SJSA1 (cell line): ENCODE data around the gene HTR2B. TPM values are rescaled to one million over a fixed set of nuclear protein-coding genes. Genes with fewer than 3 reads are reported as not detected.
A peak's percentile ranks its signal among the peaks of the same experiment; 100 is the strongest.

Source experiments
- DNase-seq, 2 experiments: peaks; one replicate each; pipeline ENCODE4 v3.0.0-alpha.2; 2015 to 2020; ENCODE audit warnings: low spot score in 2 of 2, low read depth in 1 of 2
- H3K27ac ChIP-seq: fragments of 250-450 bp; sonication (Bioruptor Pico); 2 replicates; pipeline ENCODE4 v1.5.1; 2020; ENCODE audit warnings: mild to moderate bottlenecking, moderate library complexity
- H3K27me3 ChIP-seq: fragments of 250-450 bp; sonication (Bioruptor Pico); replicated peaks from 2 replicates; pipeline ENCODE4 v1.5.1; 2020; ENCODE audit warnings: mild to moderate bottlenecking, moderate library complexity
- H3K36me3 ChIP-seq: fragments of 250-450 bp; sonication (Bioruptor Pico); 2 replicates; pipeline ENCODE4 v1.5.1; 2020; ENCODE audit warnings: mild to moderate bottlenecking
- H3K4me1 ChIP-seq: fragments of 250-450 bp; sonication (Bioruptor Pico); replicated peaks from 2 replicates; pipeline ENCODE4 v1.6.1; 2021; ENCODE audit warnings: mild to moderate bottlenecking
- H3K4me3 ChIP-seq: fragments of 250-450 bp; sonication (Bioruptor Pico); 2 replicates; pipeline ENCODE4 v1.5.1; 2020; ENCODE audit warnings: mild to moderate bottlenecking
- H3K9me3 ChIP-seq: fragments of 250-450 bp; sonication (Bioruptor Pico); replicated peaks from 2 replicates; pipeline ENCODE4 v1.5.1; 2020; ENCODE audit warnings: mild to moderate bottlenecking
- total RNA-seq: library from RNA; depleted of rRNA; stranded (reverse); fragments of >200 nt; shearing (Covaris generic); gene quantifications from 2 replicates; pipeline ENCODE4 v1.2.3, GENCODE V29; 2014; rRNA removed

HTR2B gene
- total RNA-seq: 0.21 TPM in 1 of 2 replicates, not detected in the other

DNA sequence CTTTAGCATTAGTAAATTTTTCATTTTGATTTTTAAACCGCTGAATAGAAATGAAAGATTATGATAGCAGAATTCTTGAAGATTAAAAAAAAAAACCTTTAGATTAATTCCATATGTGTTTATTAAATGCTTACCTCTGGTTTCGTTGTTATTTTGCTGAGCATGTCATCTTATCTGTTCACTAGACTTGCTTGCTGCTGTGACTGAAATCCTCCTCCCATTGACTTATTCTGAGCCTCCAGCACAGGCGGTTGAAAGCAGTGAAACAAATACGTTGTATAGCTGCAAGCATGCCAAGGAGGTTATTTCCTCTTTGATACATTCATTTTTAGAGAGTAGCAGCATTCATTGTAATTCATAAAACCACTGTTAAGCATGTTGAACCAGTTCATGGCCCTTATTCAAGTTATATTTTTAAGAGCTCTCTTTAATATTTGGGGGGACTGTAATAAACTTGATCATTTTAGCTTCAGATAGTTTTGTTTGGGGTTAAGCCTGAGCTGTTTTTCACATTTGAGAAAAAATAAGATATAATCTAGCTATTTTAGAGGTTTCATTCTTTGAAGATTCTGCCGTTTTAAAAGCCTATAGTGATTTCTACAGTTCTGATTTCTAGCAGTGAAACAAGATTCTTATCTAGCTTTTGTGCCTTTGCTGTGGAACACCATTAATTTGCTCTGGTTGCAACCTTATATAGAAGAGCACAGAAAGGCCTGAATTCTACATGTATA lies at the start of gene HTR2B:
Gene HTR2B, minus strand, starts transcription at position 205 of the 731 bp plus-strand sequence. CDS start 1,278 bp downstream, outside the sequence.
- Histone ChIP-seq H3K36me3 (peaks cover 10% of the 10 kb centered on the region; the same call in 1 of the 2 replicates), H3K27ac (peak within 1 kb of the TSS; percentile 27; the same call in 1 of the 2 replicates), H3K4me1 (peaks cover 35% of the 10 kb centered on the region), H3K27me3 (no peaks in the 10 kb centered on the region), H3K9me3 (no peaks in the 10 kb centered on the region), H3K4me3 (no peak within 1 kb of the TSS)
- DNase-seq: peak in 1 of 2 experiments; percentile 45

DNA sequence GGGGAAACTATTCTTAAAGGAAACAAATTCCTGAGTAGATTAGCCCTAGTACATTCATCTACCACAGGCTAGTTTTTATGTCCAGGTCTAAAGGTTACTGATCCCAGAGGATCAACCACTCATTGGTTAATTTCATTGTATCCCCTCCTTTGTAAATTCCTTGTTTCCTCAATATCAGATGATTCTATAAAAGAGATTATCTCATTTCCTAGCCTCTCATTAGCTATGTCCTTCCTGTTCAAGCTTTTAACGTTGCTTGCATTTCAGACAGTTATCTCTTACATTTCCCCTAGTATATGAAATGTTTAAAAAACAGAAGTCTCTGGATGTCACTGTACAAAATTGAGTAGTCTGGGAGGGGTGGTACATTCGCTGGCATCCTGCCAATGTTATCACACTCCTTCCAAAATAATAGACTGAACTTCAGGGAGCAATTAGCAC lies 49.4 kb upstream of the HTR2B start:
- Histone ChIP-seq H3K4me3 (no peak overlapping the region), H3K9me3 (no peaks in the 10 kb centered on the region), H3K36me3 (peaks cover 60% of the 10 kb centered on the region), H3K27me3 (no peaks in the 10 kb centered on the region), H3K4me1 (peaks cover under 1% of the 10 kb centered on the region; the same call in 1 of the 2 replicates), H3K27ac (no peak overlapping the region)
- DNase-seq: no peak

DNA sequence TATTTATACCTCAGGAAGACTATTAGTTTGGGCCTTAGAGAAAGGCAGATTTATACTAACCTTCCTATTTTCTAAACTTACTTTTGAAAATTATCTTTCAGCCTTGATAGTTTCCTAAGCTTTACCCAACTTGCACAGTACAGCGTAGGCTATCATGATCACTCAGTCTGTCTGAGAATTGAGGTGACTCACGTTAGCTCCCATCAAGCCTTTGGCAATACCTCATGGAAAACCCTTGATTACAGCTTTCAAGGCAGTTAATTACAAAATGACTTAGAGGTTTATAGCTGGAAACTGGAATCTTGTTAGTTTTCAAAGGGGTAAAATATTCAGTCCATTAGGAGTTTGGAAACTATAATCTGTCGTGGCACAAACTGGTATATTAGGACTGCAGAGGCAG lies 47.2 kb upstream of the HTR2B start:
- no peaks in the 10 kb centered on the region for H3K4me1 ChIP-seq
- no peaks in the 10 kb centered on the region for H3K9me3 ChIP-seq
- H3K27ac ChIP-seq: no peak overlapping the region
- peaks cover 82% of the 10 kb centered on the region for H3K36me3 ChIP-seq
- no peaks in the 10 kb centered on the region for H3K27me3 ChIP-seq
- no peak for DNase-seq
- no peak overlapping the region for H3K4me3 ChIP-seq

DNA sequence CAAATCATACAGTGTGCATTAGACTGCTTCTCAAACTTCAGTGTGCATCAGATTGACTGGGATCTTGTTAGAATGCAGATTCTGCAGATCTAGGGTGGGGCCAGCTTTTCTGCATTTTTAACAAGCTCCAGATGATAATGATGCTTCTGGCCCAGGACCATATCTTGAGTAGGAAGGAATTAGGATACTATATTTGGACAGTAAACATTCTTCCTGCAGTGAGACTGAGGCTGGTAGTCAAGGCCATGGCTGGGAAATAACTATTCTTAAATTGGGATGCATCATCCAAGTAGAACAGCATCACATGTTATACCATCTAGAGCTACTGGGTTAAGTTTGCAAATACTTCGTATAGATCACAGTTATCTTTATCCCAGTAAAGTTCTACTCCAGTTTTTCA lies 45.2 kb upstream of the HTR2B start:
- Histone ChIP-seq H3K4me1 (no peaks in the 10 kb centered on the region), H3K36me3 (peaks cover 91% of the 10 kb centered on the region)
- DNase-seq: no peak

DNA sequence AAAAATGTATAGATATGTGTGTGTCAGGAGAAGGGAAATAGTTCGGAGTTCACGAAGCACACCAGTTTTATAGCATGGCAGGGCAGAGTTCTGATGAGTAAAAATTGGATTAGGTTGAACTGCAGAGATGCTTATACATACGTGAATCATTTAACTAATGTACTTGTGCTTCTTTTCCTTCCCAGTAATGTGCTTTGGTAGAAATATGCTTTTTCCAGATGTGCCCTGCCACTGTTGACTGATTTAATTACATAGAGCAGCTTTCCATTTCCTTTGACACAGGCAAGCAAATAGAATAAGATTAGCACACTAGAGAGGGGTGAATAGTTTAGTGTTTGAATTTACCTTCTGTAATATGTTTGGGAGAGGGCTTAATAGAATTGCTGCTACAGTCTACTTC lies 44.6 kb upstream of the HTR2B start:
- Histone ChIP-seq H3K36me3 (peaks cover 89% of the 10 kb centered on the region), H3K4me1 (no peaks in the 10 kb centered on the region), H3K27ac (no peak overlapping the region), H3K27me3 (no peaks in the 10 kb centered on the region), H3K4me3 (no peak overlapping the region), H3K9me3 (no peaks in the 10 kb centered on the region)
- DNase-seq: no peak

More for the DNA sequence above, 45.2 kb upstream of the HTR2B start:
- Histone ChIP-seq H3K27me3 (no peaks in the 10 kb centered on the region), H3K9me3 (no peaks in the 10 kb centered on the region), H3K27ac (no peak overlapping the region), H3K4me3 (no peak overlapping the region)

DNA sequence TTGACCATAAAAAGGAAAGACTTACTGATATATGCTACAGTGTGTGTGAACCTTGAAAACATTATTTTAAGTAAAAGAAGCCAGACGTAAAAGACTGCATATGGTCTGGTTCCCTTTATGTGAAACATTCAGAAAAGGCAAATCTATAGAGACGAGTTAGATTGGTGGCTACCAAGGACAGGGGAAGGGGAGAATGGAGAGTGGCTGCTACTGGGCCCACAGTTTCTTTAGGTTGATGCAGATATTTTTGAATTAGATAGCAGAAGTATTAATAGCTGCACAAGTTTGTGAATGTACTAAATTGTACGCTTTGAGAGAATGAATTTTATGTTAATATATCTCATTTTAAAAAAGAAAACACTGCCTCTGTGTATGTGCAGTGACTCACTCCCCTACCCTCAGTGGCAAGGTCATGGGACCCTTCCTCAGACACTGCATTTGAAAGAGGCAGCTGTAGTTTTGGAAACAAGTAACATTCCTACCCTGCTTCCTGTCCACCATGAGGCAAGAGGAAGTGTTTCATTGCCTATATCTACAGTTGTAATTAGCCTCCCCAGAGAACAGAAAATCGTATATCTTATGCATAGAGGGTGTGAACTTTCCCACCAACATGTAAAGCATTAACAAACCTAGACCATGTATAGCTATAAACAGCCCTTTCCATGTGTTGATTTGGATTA lies 43.8 kb upstream of the HTR2B start:
- no peak for DNase-seq
- Histone ChIP-seq H3K4me3 (no peak overlapping the region), H3K27ac (no peak overlapping the region), H3K36me3 (peaks cover 89% of the 10 kb centered on the region), H3K4me1 (no peaks in the 10 kb centered on the region), H3K27me3 (no peaks in the 10 kb centered on the region), H3K9me3 (no peaks in the 10 kb centered on the region)

DNA sequence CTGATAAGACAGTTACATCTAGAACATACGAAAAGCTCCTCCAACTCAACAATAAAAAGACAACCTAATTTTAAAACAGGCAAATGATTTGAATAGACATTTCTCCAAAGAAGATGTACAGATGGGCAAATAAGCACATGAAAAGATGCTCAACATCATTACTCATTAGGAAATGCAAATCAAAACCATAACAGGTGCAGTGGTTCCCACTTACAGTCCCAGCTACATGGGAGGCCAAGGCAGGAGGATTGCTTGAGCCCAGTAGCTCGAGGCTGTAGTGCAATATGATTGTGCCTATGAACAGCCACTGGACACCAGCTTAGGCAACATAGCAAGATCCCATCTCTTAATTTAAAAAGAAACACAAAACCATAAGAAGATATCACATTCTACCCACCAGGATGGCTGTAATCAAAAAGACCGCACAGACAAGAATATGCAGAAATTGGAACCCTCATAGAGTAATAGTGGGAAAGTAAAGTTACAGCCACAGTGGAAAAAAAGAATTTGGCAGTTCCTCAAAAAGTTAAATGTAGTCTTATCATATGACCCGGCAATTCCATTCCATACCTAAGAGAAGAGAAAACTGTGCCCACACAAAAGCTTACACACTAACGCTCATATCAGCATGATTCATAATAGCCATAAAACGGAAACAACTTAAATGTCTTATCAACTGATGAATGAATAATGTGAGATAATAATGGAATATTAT lies 43.1 kb upstream of the HTR2B start:
- Histone ChIP-seq H3K36me3 (peaks cover 91% of the 10 kb centered on the region), H3K27me3 (no peaks in the 10 kb centered on the region), H3K4me3 (no peak overlapping the region), H3K9me3 (no peaks in the 10 kb centered on the region), H3K4me1 (peaks cover 3% of the 10 kb centered on the region; the same call in 1 of the 2 replicates), H3K27ac (no peak overlapping the region)
- no peak for DNase-seq

DNA sequence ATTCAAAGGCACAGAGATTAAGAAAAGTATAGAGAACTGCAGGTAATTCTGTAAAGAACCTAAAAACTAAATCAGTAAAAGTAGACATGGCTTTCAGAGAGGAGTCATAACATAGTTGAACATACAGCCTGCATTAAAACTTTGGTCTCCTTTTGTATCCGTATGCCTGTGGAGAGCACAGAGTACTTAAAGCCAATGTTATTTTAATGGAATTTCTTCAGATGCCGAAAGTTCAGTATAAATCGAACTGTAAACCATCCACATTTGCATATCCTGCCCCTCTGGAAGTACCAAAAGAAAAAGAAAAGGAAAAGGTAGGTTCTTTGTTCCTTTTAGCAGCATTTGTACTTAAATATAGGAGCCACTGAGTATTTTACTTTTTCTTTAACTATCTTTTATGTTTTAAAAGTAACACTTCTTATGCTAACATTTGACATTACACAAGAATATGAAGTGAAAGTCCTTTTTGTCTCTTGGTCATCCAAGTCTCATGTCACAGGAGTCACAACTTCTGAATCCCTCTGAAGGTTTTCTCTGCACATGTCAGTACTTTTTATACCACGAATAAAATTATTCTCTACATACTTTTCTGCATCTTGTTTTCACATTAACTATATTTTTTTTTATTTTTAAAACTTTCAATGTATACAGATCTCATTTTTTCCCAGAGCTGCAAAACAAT lies 38.7 kb upstream of the HTR2B start:
- Histone ChIP-seq H3K4me1 (peaks cover 39% of the 10 kb centered on the region), H3K4me3 (no peak overlapping the region), H3K9me3 (no peaks in the 10 kb centered on the region), H3K27ac (no peak overlapping the region), H3K36me3 (peaks cover 51% of the 10 kb centered on the region), H3K27me3 (no peaks in the 10 kb centered on the region)
- no peak for DNase-seq

DNA sequence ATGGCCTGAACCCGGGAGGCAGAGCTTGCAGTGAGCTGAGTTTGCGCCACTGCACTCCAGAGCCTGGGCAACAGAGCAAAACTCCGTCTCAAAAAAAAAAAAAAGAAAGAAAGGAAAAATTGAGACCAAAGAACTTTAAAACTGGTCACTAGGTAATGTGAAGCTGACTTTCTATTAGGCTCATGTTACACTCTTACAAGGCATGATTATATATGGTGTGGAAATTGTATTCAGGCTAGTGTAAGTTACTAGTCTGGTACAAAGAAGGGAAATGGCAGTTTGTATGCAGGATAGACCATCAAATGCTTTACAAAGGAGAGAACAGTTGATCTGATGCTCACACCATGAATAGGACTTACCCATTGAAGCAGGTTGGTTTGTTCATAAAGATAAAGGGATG lies 38.2 kb upstream of the HTR2B start:
- Histone ChIP-seq H3K4me1 (peaks cover 39% of the 10 kb centered on the region), H3K9me3 (no peaks in the 10 kb centered on the region), H3K27ac (no peak overlapping the region), H3K4me3 (no peak overlapping the region), H3K27me3 (no peaks in the 10 kb centered on the region), H3K36me3 (peaks cover 45% of the 10 kb centered on the region)
- DNase-seq: no peak

DNA sequence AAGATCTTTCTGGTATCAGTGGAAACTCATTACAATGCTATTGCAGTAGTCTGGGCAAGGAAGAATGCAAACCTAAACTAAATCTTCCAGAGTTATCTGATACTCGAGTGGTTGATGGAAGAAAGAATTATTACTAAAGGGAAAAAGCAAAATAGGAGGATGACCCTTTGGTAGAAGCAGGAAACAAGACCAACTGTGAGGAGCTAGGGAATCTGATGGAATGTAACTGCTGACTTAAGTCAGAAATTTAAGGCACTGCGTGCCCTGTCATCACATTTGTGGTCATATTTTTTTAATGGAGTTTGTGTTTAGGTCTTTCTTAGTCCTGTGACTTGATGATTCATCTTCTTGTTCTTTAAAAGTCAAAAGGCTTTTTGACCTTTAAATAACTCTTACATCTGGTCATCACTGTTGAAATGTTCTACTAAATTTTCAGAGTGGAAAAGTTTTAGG lies 37.1 kb upstream of the HTR2B start:
- Histone ChIP-seq H3K9me3 (no peaks in the 10 kb centered on the region), H3K27me3 (no peaks in the 10 kb centered on the region), H3K27ac (peak overlapping the region; percentile 85), H3K36me3 (peaks cover 34% of the 10 kb centered on the region), H3K4me1 (peaks cover 39% of the 10 kb centered on the region), H3K4me3 (no peak overlapping the region)
- peak; percentile 68 to 92 for DNase-seq

DNA sequence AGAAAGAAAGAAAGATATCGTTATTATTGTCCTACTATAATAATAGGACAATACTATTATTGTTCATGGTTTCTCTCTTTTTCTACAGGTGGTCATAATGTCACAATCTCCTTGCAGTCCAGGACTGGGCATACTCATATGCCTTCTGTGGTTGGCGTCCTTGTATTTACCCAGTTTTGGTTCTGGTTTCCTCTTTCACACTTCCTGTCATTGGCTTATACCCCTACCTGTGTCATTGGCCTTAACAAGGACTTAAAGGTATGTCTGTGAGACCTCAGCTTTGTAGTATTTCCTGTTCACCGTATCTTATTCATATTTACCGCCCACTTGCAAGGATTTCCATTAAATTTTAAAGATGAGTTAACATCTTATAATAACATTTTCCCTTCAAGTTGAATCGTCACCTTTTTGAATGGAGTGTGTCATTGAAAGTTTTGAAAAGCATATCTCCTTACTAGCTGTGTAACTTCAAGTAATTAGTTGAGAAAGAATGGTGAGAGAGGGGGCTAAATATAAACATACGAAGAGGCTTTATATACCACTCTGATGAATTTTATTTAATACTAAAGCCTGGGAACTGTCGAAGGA lies 36.5 kb upstream of the HTR2B start:
- Histone ChIP-seq H3K4me1 (peaks cover 39% of the 10 kb centered on the region), H3K27ac (peak overlapping the region; percentile 85), H3K27me3 (no peaks in the 10 kb centered on the region), H3K36me3 (peaks cover 33% of the 10 kb centered on the region), H3K4me3 (no peak overlapping the region), H3K9me3 (no peaks in the 10 kb centered on the region)
- no peak for DNase-seq

DNA sequence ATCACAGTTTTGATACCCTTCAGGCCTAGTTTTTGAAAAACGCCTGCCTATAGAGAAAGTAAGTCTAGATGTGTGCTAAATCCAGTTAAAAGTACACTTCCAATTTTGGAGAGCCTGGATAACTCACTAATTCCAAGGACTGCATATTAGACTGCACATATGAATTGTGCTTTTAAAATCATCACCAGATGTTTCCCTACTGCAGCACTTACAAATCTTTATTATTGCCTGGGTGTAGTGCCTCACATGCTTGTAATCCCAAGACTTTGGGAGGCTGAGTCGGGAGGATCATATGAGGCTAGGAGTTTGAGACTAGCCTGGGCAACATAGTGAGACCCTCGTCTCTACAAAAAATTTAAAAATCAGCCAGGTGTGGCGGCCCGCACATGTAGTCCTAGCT lies 35.9 kb upstream of the HTR2B start:
- H3K27ac ChIP-seq: peak overlapping the region; percentile 85; the same call in 1 of the 2 replicates

DNA sequence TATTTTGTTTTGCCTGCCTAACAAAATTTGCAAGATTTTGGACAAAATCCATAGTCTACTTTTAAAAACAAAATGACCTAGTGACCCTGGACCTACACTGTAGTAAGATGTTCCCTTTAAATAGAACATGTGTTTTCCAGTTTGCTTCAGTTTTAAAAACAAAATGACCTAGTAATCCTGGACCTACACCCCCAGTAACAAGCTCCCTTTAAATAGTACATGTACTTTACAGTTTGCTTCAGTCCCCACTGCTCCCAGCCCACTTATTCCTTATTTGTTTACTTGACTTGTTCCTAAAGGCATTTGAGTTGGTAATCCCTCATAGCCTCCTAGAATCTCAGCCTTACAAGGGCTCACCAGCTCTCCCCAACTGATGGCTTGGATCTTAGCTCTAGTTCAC lies 34.5 kb upstream of the HTR2B start:
- H3K36me3 ChIP-seq: peaks cover 22% of the 10 kb centered on the region
- peaks cover 39% of the 10 kb centered on the region for H3K4me1 ChIP-seq
- H3K4me3 ChIP-seq: no peak overlapping the region
- no peaks in the 10 kb centered on the region for H3K9me3 ChIP-seq
- H3K27me3 ChIP-seq: no peaks in the 10 kb centered on the region
- no peak for DNase-seq
- H3K27ac ChIP-seq: no peak overlapping the region

More for the DNA sequence above, 35.9 kb upstream of the HTR2B start:
- H3K9me3 ChIP-seq: no peaks in the 10 kb centered on the region
- no peak overlapping the region for H3K4me3 ChIP-seq
- peaks cover 39% of the 10 kb centered on the region for H3K4me1 ChIP-seq
- DNase-seq: no peak
- peaks cover 26% of the 10 kb centered on the region for H3K36me3 ChIP-seq
- no peaks in the 10 kb centered on the region for H3K27me3 ChIP-seq
